ENCODE data around the gene RHOXF2. TPM values are rescaled to one million over a fixed set of nuclear protein-coding genes. Genes with fewer than 3 reads are reported as not detected.
"Not testable (repeated sequence)": the region's sequence is repeated elsewhere in the genome, so short reads cannot be mapped to it uniquely, and the experiment has no call there.

RHOXF2 gene, protein sequence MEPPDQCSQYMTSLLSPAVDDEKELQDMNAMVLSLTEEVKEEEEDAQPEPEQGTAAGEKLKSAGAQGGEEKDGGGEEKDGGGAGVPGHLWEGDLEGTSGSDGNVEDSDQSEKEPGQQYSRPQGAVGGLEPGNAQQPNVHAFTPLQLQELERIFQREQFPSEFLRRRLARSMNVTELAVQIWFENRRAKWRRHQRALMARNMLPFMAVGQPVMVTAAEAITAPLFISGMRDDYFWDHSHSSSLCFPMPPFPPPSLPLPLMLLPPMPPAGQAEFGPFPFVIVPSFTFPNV
- total RNA-seq: not detected in 2 replicates

DNA sequence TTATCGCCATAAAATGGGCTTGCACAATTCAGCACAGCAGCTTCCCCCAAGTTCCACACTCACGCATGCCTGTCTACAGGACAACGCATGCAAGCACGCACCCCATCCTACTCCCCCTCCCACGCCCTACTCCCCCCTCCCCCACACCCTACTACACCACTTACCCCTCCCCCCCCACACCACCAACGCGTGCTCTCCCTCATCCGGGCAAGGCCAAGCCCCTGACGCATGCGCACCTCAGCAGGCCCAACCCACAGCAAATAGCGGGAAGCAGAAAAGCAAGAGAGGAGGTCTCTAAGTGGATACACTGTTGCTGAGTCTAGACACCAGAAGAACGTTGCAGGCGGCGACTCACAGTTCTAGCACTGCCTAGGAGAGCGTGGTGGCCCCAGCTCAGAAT lies at the start of gene RHOXF2:
Gene RHOXF2 (plus strand): TSS at position 301 of the 400 bp plus-strand sequence. CDS start 138 bp downstream, outside the sequence.
- DNase-seq; CTCF ChIA-PET; H3K9me3 Mint-ChIP-seq; POLR2A ChIA-PET; ATAC-seq (ENCODE audit: low read depth); H3K27me3 Mint-ChIP-seq; H3K4me3 Mint-ChIP-seq; intact Hi-C loops (cut with micrococcal nuclease); H3K4me1 Mint-ChIP-seq; H3K36me3 Mint-ChIP-seq (ENCODE audit: low read depth); H3K27ac Mint-ChIP-seq: not testable (repeated sequence)

GRCh38 chrX:120109378-120109777 lies 49.0 kb upstream of the RHOXF2 start:
- H3K27me3 Mint-ChIP-seq: no peaks in the 10 kb centered on the region
- H3K4me3 Mint-ChIP-seq: no peak overlapping the region
- ATAC-seq (ENCODE audit: low read depth) (no peak), DNase-seq (no peak)
- H3K36me3 Mint-ChIP-seq (ENCODE audit: low read depth): no peaks in the 10 kb centered on the region
- ChIA-PET CTCF (no interaction called here), POLR2A (no interaction called here)
- no peak overlapping the region for H3K27ac Mint-ChIP-seq
- intact Hi-C loops (cut with micrococcal nuclease): no loop called here
- H3K4me1 Mint-ChIP-seq: no peaks in the 10 kb centered on the region
- TF ChIP-seq CTCF (IDR thresholded peaks at IDR 0.05): no peak
- H3K9me3 Mint-ChIP-seq: peaks cover 4% of the 10 kb centered on the region

- no peak for TF ChIP-seq CTCF (IDR thresholded peaks at IDR 0.05)
- no peak overlapping the region for H3K4me3 Mint-ChIP-seq
- ChIA-PET CTCF (no interaction called here), POLR2A (no interaction called here)
- no peaks in the 10 kb centered on the region for H3K36me3 Mint-ChIP-seq (ENCODE audit: low read depth)
- H3K27ac Mint-ChIP-seq: no peak overlapping the region
- ATAC-seq (ENCODE audit: low read depth) (no peak), DNase-seq (no peak)
- peaks cover 2% of the 10 kb centered on the region for H3K27me3 Mint-ChIP-seq
- H3K9me3 Mint-ChIP-seq: no peaks in the 10 kb centered on the region
- intact Hi-C loops (cut with micrococcal nuclease): loop anchor here (10.0 kb wide), 1 partner anchor 93 kb away; no protein-coding TSS in a partner anchor
- no peaks in the 10 kb centered on the region for H3K4me1 Mint-ChIP-seq
These were observed 46.8 kb upstream of the RHOXF2 start for GRCh38 chrX:120111611-120112010.

DNA sequence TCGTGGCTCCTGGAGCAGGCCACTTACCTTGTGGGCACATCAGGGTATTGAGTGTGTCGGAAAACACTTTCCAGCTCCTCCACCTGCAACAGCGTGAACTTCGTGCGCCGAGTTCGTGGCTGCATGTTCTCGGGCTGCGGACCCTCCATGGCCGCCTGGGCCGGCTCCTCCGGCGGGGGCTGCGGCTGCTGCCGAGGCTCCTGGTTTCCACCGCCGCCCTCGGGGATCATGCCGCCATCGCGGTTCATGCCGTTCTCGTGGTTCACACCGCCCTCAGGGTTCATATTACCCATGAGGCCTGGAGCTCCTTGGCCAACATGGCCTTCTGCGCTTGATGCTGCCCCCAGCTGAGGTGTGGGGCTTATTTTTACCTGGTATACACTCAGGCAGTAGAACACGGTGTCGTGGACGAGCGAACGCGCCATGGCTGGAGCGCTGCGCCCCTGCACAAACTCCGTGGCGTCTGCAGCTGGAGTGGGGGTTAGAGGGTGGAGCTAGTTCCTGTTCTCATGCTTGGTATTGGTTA lies 42.9 kb upstream of the RHOXF2 start, which contains the start of gene RHOXF1:
Gene RHOXF1 (minus strand): TSS at position 476 of the 526 bp plus-strand sequence. CDS start 51 bp downstream, at position 425.
- Mint-ChIP-seq H3K4me3 (no peak within 1 kb of the TSS), H3K27me3 (peaks cover 2% of the 10 kb centered on the region), H3K27ac (no peak within 1 kb of the TSS), H3K9me3 (no peaks in the 10 kb centered on the region), H3K4me1 (no peaks in the 10 kb centered on the region), H3K36me3 (ENCODE audit: low read depth) (no peaks in the 10 kb centered on the region)
- no peak for DNase-seq
- TF ChIP-seq CTCF (IDR thresholded peaks at IDR 0.05): no peak
- CTCF ChIA-PET: no interaction called here
- POLR2A ChIA-PET: no interaction called here
- intact Hi-C loops (cut with micrococcal nuclease): loop anchor here (10.0 kb wide), 1 partner anchor 89 kb away; no protein-coding TSS in a partner anchor
- ATAC-seq (ENCODE audit: low read depth): no peak

DNA sequence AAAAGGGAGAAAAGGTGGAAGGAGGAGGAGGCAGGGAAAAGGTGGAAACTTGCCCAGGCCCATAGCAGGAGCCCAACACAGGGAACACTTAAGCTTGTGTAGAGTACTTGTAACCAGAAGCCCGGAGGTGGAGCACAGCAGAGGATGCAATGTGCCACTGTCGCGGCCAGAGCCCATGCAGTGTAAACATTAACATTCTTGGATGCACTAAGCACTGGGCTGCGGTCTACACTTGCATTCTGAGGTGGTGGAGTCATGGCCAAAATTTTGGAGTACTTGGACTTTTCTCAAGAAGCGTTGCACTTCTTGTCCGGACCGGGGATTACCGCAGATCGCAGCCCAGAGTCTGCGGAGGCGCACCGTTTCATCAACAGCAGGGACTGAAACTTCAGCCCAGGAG lies 38.2 kb upstream of the RHOXF2 start:
- intact Hi-C loops (cut with micrococcal nuclease): no loop called here
- ChIA-PET CTCF (no interaction called here), POLR2A (no interaction called here)
- no peak overlapping the region for H3K4me3 Mint-ChIP-seq
- H3K4me1 Mint-ChIP-seq: no peaks in the 10 kb centered on the region
- DNase-seq (no peak), ATAC-seq (ENCODE audit: low read depth) (no peak)
- no peaks in the 10 kb centered on the region for H3K36me3 Mint-ChIP-seq (ENCODE audit: low read depth)
- no peak for TF ChIP-seq CTCF (IDR thresholded peaks at IDR 0.05)
- no peak overlapping the region for H3K27ac Mint-ChIP-seq
- H3K27me3 Mint-ChIP-seq: no peaks in the 10 kb centered on the region
- H3K9me3 Mint-ChIP-seq: no peaks in the 10 kb centered on the region

Measured in activated B cell treated with CpG ODN at 0.5 μM for 24 hours (primary cell).